K562 (cell line): ENCODE results near the gene SPAG16. TPM values are rescaled to one million over a fixed set of nuclear protein-coding genes. Genes with fewer than 3 reads are reported as not detected.

Experiments
- GTF2F1 ChIP-seq: IDR thresholded peaks from 2 replicates; pipeline ENCODE4 v1.6.1; 2011; ENCODE audit warnings: low read depth, low read length, improper control_type of control experiment
- NCOA6 ChIP-seq: fragments of 450-650 bp; IDR thresholded peaks from 2 replicates; pipeline ENCODE4 v1.6.1; 2017; ENCODE audit warnings: mild to moderate bottlenecking
- NFRKB ChIP-seq: fragments of 450-650 bp; IDR thresholded peaks from 2 replicates; pipeline ENCODE4 v1.6.1; 2016; ENCODE audit warnings: low read depth
- REST ChIP-seq, 2 experiments: fragments of 450-650 bp; formaldehyde crosslinking in 1 of 2; IDR thresholded peaks; 2 replicates each; pipeline versions ENCODE4 v1.4.0 to v1.6.1; 2014 to 2020; ENCODE audit warnings: mild to moderate bottlenecking in 2 of 2, borderline replicate concordance in 1 of 2, low read depth in 1 of 2
- SMC3 ChIP-seq: conservative IDR thresholded peaks from 2 replicates; pipeline ENCODE4 v1.6.1; 2011; ENCODE audit warnings: low read depth, low read length, improper control_type of control experiment; ENCODE audit not compliant: insufficient read depth
- ZFP1 ChIP-seq: fragments of 450-650 bp; formaldehyde crosslinking; IDR thresholded peaks from 2 replicates; pipeline ENCODE4 v1.4.0; 2020; ENCODE audit warnings: mild to moderate bottlenecking, mixed read lengths
- ZNF280A ChIP-seq: fragments of 450-650 bp; IDR thresholded peaks from 2 replicates; pipeline ENCODE4 v1.6.1; 2018; ENCODE audit warnings: mild to moderate bottlenecking, low read depth; ENCODE audit not compliant: partially characterized antibody
- ZNF311 ChIP-seq: fragments of 250-450 bp; sonication (Bioruptor Pico); IDR thresholded peaks from 2 replicates; pipeline ENCODE4 v1.4.0; 2020; ENCODE audit warnings: mild to moderate bottlenecking, moderate library complexity
- ZNF609 ChIP-seq: sonication (generic); formaldehyde crosslinking; IDR thresholded peaks from 2 replicates; pipeline ENCODE4 v1.8.1; 2023; ENCODE audit warnings: missing genetic modification reagents, mild to moderate bottlenecking, borderline replicate concordance
- polyA plus RNA-seq, 8 experiments: library from polyadenylated mRNA; depleted of rRNA in 4 of 8; stranded (reverse) in 5 of 8; unstranded in 3 of 8; fragments of >200 nt; fragmentation: Nextera tagmentation in 2 of 8; fragmentation: Illumina TruSeq in 1 of 8; extraction: Ambion mirVana in 2 of 8; extraction: Trizol in 1 of 8; gene quantifications; 2 replicates each; pipeline versions ENCODE4 v1.2.1 to v1.2.3, GENCODE V29; 2011 to 2014; ENCODE audit warnings: inconsistent platforms in 1 of 8, missing spikeins in 1 of 8
- total RNA-seq, 7 experiments: library from RNA; depleted of rRNA in 6 of 7; stranded (reverse); fragments of >200 nt in 6 of 7; fragmentation: Illumina TruSeq in 2 of 7; extraction: Trizol in 2 of 7; gene quantifications; 2 replicates each; pipeline versions ENCODE4 v1.2.1 to v1.2.3, GENCODE V29; 2011 to 2021; ENCODE audit warnings: low replicate concordance in 1 of 7
- TF ChIP-seq, protein P1 (sequence below): fragments of 450-650 bp; IDR thresholded peaks from 2 replicates; pipeline ENCODE4 v1.6.1; 2017; ENCODE audit warnings: mild to moderate bottlenecking, moderate library complexity

The SPAG16 gene
- total and polyA plus RNA-seq, 9 of the 15 experiments (the other 6 are each of a cell fraction or from before 2014, with no cell fraction given), result 0.98 to 5.9 (median 3.5) TPM

- TF ChIP-seq REST (IDR thresholded peaks at IDR 0.05; ENCODE audit: borderline replicate concordance) (peak; percentile 13; the same call in 1 of the 2 replicates), REST (CRISPR knock-in tag; IDR thresholded peaks at IDR 0.05; ENCODE audit: low read depth) (no peak), ZNF280A (no peak), ZNF609 (no peak), NCOA6 (no peak), ZFP1 (no peak), GTF2F1 (no peak), NFRKB (no peak), SMC3 (0 out of 2 replicates have a peak, but pooled peaks have one; percentile 18), ZNF311 (no peak)
- TF ChIP-seq, protein P1, sequence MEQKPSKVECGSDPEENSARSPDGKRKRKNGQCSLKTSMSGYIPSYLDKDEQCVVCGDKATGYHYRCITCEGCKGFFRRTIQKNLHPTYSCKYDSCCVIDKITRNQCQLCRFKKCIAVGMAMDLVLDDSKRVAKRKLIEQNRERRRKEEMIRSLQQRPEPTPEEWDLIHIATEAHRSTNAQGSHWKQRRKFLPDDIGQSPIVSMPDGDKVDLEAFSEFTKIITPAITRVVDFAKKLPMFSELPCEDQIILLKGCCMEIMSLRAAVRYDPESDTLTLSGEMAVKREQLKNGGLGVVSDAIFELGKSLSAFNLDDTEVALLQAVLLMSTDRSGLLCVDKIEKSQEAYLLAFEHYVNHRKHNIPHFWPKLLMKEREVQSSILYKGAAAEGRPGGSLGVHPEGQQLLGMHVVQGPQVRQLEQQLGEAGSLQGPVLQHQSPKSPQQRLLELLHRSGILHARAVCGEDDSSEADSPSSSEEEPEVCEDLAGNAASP, result no peak
Measured at GRCh38 chr2:213246497-213247281, 37.6 kb upstream of the SPAG16 start (continued).
